NB4 (cell line): ENCODE results near the gene RAB21.
"Not testable (repeated sequence)": the region's sequence is repeated elsewhere in the genome, so short reads cannot be mapped to it uniquely, and the experiment has no call there.

Experiments used
- DNase-seq: peaks from one replicate; pipeline ENCODE4 v3.0.0; 2010; ENCODE audit warnings: low read depth
- H3K4me3 ChIP-seq: one replicate; pipeline ENCODE4 v1.5.1; 2011; ENCODE audit warnings: mild to moderate bottlenecking, low read depth, low read length, moderate library complexity
- MYC ChIP-seq: IDR thresholded peaks from 2 replicates; pipeline ENCODE4 v1.6.1; 2011; ENCODE audit warnings: low read depth, low read length
- POLR2A ChIP-seq: IDR thresholded peaks from 2 replicates; pipeline ENCODE4 v1.6.1; 2011; ENCODE audit warnings: mild to moderate bottlenecking; ENCODE audit not compliant: insufficient read length; ENCODE audit errors: extremely low read depth
- TF ChIP-seq, protein P1 (sequence below): IDR thresholded peaks from 2 replicates; pipeline ENCODE4 v1.6.1; 2011; ENCODE audit warnings: low read depth, low read length
- TF ChIP-seq, protein P2 (sequence below): IDR thresholded peaks from one replicate; pipeline ENCODE4 v1.5.1; 2012; ENCODE audit warnings: low read depth, low read length

RAB21 gene

DNA sequence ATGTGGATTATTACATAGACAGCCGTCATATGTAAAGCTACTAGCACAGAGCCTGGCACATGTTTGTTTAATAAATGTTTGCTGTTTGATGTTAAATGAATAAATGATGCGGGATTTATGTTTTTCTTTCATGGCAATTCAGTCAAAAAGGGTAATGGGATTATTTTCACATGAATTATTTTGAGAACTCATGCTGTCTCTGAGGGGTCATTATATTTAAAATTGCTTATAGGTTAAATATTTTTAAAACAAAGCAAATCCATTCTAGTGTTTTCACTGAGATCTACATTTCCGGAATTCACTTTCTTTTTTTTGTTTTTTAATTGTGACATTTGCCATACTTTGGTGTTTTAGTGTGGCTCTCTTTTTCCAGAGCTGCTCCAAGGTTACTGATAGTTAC lies 5.3 kb downstream of the RAB21 start:
- TF ChIP-seq, protein P1, sequence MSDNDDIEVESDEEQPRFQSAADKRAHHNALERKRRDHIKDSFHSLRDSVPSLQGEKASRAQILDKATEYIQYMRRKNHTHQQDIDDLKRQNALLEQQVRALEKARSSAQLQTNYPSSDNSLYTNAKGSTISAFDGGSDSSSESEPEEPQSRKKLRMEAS, result no peak
- TF ChIP-seq MYC (no peak), POLR2A (no peak)
- TF ChIP-seq, protein P2, sequence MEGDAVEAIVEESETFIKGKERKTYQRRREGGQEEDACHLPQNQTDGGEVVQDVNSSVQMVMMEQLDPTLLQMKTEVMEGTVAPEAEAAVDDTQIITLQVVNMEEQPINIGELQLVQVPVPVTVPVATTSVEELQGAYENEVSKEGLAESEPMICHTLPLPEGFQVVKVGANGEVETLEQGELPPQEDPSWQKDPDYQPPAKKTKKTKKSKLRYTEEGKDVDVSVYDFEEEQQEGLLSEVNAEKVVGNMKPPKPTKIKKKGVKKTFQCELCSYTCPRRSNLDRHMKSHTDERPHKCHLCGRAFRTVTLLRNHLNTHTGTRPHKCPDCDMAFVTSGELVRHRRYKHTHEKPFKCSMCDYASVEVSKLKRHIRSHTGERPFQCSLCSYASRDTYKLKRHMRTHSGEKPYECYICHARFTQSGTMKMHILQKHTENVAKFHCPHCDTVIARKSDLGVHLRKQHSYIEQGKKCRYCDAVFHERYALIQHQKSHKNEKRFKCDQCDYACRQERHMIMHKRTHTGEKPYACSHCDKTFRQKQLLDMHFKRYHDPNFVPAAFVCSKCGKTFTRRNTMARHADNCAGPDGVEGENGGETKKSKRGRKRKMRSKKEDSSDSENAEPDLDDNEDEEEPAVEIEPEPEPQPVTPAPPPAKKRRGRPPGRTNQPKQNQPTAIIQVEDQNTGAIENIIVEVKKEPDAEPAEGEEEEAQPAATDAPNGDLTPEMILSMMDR, result no peak
- DNase-seq, result no peak

GRCh38 chr12:71760471-71760870 lies 5.8 kb downstream of the RAB21 start:
- TF ChIP-seq, protein P1, result no peak
- no peak for TF ChIP-seq POLR2A
- TF ChIP-seq MYC, result no peak
- TF ChIP-seq, protein P2, result no peak
- peak; percentile 44 for DNase-seq
- H3K4me3 ChIP-seq, result no peak overlapping the region

More for the DNA sequence above, 5.3 kb downstream of the RAB21 start:
- H3K4me3 ChIP-seq, result no peak overlapping the region

GRCh38 chr12:71761354-71761753 lies 6.7 kb downstream of the RAB21 start:
- not testable (repeated sequence) for H3K4me3 ChIP-seq

GRCh38 chr12:71763677-71764379 lies 9.2 kb downstream of the RAB21 start:
- TF ChIP-seq MYC, result no peak
- TF ChIP-seq, protein P1, result no peak
- TF ChIP-seq, protein P2, result no peak
- TF ChIP-seq POLR2A, result no peak
- no peak overlapping the region for H3K4me3 ChIP-seq
- DNase-seq, result no peak

More at GRCh38 chr12:71761354-71761753, 6.7 kb downstream of the RAB21 start:
- not testable (repeated sequence) for DNase-seq

DNA sequence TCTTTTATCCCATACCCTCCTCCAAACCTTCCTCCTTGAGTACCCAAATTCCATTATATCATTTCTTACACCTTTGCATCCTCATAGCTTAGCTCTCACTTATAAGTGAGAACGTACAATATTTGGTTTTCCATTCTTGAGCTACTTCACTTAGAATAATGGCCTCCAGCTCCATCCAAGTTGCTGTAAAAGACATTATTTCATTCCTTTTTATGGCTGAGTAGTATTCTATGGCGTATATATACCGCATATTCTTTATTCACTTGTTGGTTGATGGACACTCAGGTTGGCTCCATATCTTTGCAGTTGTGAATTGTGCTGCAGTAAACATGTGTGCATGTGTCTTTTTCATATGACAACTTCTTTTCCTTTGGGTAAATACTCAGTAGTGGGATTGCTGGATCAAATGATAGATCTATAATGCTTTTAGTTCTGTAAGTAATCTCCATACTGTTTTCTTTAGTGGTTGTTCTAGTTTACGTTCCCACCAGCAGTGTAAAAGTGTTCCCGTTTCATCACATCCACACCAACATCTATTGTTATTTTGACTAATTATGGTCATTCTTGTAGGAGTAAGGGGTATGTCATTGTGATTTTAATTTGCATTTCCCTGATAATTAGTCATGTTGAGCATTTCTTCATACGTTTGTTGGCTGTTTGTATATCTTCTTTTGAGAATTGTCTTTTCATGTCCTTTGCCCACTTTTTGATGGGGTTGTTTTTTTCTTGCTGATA lies 10.1 kb downstream of the RAB21 start:
- TF ChIP-seq, protein P1, result no peak
- TF ChIP-seq, protein P2, result no peak
- TF ChIP-seq MYC (no peak), POLR2A (no peak)
- DNase-seq, result no peak
- no peak overlapping the region for H3K4me3 ChIP-seq

DNA sequence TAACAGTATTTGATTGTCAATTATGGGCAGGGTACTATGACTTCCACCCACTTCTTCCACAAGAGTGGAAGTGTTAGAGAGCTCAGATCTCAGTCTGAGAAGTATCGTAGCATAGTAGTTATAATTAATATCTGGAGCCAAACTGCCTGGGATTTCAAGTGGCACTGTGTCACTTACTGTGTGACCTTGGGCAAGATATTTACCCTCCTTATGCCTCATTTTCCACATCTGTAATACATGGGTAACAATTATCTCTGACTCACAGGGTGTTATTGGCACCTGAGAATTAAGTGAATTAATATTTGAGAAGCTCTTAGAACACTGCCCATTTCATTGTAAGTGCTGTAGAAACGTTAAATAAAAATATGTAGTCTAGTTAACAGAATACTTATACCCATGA lies 11.5 kb downstream of the RAB21 start:
- DNase-seq, result no peak
- TF ChIP-seq, protein P1, result no peak
- TF ChIP-seq POLR2A (no peak), MYC (no peak)
- TF ChIP-seq, protein P2, result no peak
- no peak overlapping the region for H3K4me3 ChIP-seq
